Measurements from ENCODE around the gene GRM4.

GRM4 gene

DNA sequence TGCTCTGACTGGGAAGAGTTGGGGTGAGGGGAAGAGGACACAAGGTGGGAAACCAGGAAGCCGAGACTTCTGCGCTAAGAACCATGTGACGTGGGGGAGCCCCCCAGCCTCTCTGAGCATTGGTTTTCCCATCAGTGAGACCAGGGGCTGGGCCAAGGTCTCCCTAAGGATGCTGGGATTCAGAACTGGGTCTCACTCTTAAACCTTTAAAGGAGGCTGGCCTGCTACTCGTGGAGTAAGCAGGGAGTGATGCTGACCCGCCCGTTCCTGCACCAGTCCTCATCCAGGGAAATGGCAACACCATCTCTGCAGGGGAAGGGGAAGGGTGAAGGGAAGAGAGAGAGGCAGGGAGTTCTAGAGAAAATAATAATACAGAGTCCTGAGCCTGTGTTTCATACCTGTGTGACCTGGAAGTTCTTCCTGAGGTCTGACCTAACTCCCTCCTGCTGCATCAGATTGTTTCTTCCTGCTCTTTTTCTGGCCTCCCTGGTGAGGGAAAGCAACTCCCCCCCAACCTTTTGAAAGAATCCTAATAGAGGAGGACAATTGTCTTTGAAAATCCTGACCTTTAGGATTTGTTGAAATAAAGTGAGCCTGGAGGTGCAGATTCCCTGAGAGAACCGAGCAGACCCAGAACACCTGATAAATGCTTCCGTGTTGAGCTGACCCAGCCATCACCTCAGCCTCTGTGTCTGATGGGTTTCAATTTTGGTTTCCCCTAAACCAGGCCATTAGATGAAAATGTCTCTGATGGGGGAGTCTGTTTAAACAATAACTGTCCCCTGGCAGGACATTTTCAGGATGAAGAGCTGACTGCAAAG lies 3.0 kb upstream of the GRM4 start:
- Histone ChIP-seq H3K27ac (no peak overlapping the region), H3K4me1 (peaks cover 0 to 22% (median 21%) of the 10 kb centered on the region in 4 donors), H3K9me3 (no peaks in the 10 kb centered on the region), H3K4me3 (no peak overlapping the region), H3K27me3 (peaks cover 0 to 90% of the 10 kb centered on the region in 2 donors), H3K36me3 (no peaks in the 10 kb centered on the region)
- intact Hi-C loops (cut with DNase I; ENCODE audit: low total_unique reads): no loop called here
- peak in 1 of 2 donors; percentile 39 for DNase-seq
- no peak for TF ChIP-seq CTCF (IDR thresholded peaks at IDR 0.05)

GRCh38 chr6:34147906-34148630 lies 2.2 kb upstream of the GRM4 start:
- peaks cover 0 to 29% (median 29%) of the 10 kb centered on the region in 4 donors for H3K4me1 ChIP-seq
- peaks cover 0 to 90% of the 10 kb centered on the region in 2 donors for H3K27me3 ChIP-seq
- H3K27ac ChIP-seq: no peak overlapping the region
- H3K4me3 ChIP-seq: no peak overlapping the region
- intact Hi-C loops (cut with DNase I; ENCODE audit: low total_unique reads): no loop called here
- no peaks in the 10 kb centered on the region for H3K36me3 ChIP-seq
- H3K9me3 ChIP-seq: no peaks in the 10 kb centered on the region
- DNase-seq: peak in 1 of 2 donors; percentile 44
- TF ChIP-seq CTCF (IDR thresholded peaks at IDR 0.05): no peak

- Histone ChIP-seq H3K27ac (no peak overlapping the region), H3K9me3 (no peaks in the 10 kb centered on the region), H3K36me3 (no peaks in the 10 kb centered on the region), H3K27me3 (peaks cover 0 to 90% of the 10 kb centered on the region in 2 donors), H3K4me1 (peaks cover 0 to 38% (median 29%) of the 10 kb centered on the region in 4 donors), H3K4me3 (no peak overlapping the region)
- intact Hi-C loops (cut with DNase I; ENCODE audit: low total_unique reads): no loop called here
- TF ChIP-seq CTCF (IDR thresholded peaks at IDR 0.05): no peak
- DNase-seq: peak in 1 of 2 donors; percentile 23
These were observed 1.1 kb upstream of the GRM4 start for GRCh38 chr6:34146801-34147592.

GRCh38 chr6:34145161-34146020 lies 496 bp downstream of the GRM4 start:
- peak overlapping the region; percentile 36 to 53 for H3K4me3 ChIP-seq
- H3K27ac ChIP-seq: no peak overlapping the region
- H3K4me1 ChIP-seq: peaks cover 0 to 38% (median 29%) of the 10 kb centered on the region in 4 donors
- no peaks in the 10 kb centered on the region for H3K9me3 ChIP-seq
- TF ChIP-seq CTCF (IDR thresholded peaks at IDR 0.05): no peak
- peaks cover 0 to 92% of the 10 kb centered on the region in 2 donors for H3K27me3 ChIP-seq
- DNase-seq: no peak
- no peaks in the 10 kb centered on the region for H3K36me3 ChIP-seq
- intact Hi-C loops (cut with DNase I; ENCODE audit: low total_unique reads): no loop called here
